Calu3 (cell line): ENCODE results near the gene SPSB3. TPM values are rescaled to one million over a fixed set of nuclear protein-coding genes. Genes with fewer than 3 reads are reported as not detected.

ENCODE experiments used
- BruUV-seq: library from RNA; stranded (reverse); fragments of 400-500 nt; replicated peaks from 2 replicates; lab custom pipeline; 2021; lab: Mats Ljungman, UMichigan
- CTCF ChIA-PET: fragments of 300-600 bp; sonication (Branson Sonifier 250); formaldehyde crosslinking; loops from one replicate; lab custom pipeline; 2022; ENCODE audit warnings: antibody characterized with exemption; lab: Charles Lee
- DNase-seq: peaks from one replicate; pipeline ENCODE4 v3.0.0; 2022
- H3K27ac Mint-ChIP-seq: one replicate; pipeline ENCODE4 v1.8.0; 2022; ENCODE audit warnings: mixed read lengths; ENCODE audit not compliant: unreplicated experiment
- H3K27me3 Mint-ChIP-seq: one replicate; pipeline ENCODE4 v1.8.0; 2022; ENCODE audit warnings: mixed read lengths; ENCODE audit not compliant: unreplicated experiment
- H3K36me3 Mint-ChIP-seq: one replicate; pipeline ENCODE4 v1.8.0; 2022; ENCODE audit warnings: mild to moderate bottlenecking, moderate library complexity, mixed read lengths; ENCODE audit not compliant: insufficient read depth, unreplicated experiment
- H3K4me1 Mint-ChIP-seq: one replicate; pipeline ENCODE4 v1.8.0; 2022; ENCODE audit warnings: mild to moderate bottlenecking, low read depth, mixed read lengths; ENCODE audit not compliant: unreplicated experiment
- H3K4me3 Mint-ChIP-seq: one replicate; pipeline ENCODE4 v1.8.0; 2022; ENCODE audit warnings: mild to moderate bottlenecking, low read depth, moderate library complexity, mixed read lengths; ENCODE audit not compliant: unreplicated experiment
- H3K9me3 Mint-ChIP-seq: one replicate; pipeline ENCODE4 v1.8.0; 2022; ENCODE audit warnings: low read depth, mixed read lengths; ENCODE audit not compliant: unreplicated experiment
- intact Hi-C: fragments of 100-400 bp; cut with micrococcal nuclease; formaldehyde crosslinking; loops from one replicate; pipeline ENCODE4 v1.10.0; 2022; ENCODE audit not compliant: unreplicated experiment
- total RNA-seq: library from RNA; stranded (reverse); gene quantifications from 2 replicates; pipeline ENCODE4 v1.2.3, GENCODE V29; 2022
- TF ChIP-seq, protein P1 (sequence below): fragments of 200-600 bp; IDR thresholded peaks from one replicate; pipeline ENCODE4 v1.8.0; 2022; ENCODE audit warnings: antibody characterized with exemption; ENCODE audit not compliant: unreplicated experiment

Gene SPSB3
- total RNA-seq, 1 experiment from 2014 or later = 44.3 TPM

DNA sequence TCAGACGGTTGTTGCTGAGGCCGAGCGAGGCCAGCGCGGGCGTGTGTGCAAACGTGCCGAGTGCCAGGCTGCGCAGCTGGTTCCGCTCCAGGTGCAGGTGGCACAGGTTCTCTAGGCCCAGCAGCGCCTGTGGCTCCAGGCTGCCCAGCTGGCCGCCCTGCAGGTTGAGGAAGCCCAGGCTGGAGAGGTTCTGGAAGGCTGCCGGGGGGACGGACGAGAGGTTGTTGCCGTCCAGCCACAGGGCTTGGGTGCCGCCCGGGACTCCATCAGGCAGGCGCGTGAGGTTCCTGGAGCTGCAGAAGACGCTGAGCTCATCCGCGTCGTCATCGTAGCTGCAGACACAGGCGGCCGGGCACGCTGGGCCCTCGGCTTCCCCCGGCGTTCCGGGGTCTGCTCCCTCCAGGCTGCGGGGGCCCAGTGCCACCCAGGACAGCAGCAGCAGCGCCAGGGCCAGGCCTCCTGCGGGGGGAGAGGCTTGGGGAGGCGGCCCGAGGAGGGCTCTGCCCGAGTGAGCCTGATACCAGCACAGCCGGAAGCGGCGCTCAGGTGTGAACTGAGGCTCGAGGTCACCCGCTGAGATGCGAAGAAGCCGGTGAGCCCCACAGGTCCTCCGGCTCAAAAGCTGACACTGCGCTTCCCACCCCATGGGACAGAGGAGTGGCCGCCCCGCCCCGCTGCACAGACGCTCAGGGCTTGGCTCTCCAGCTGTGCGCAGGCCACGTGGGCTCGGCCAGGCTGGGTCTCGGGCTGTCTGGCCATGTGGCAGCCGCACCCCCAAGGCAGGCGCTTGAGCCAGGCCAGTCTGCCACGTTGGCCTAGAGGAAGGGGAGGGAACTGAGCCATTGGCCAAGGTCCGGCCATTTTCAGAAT lies 9.8 kb upstream of the SPSB3 start:
- CTCF ChIA-PET = interaction anchor here (0.6 kb wide), 1 partner anchor 11 kb away, joined by 3 read pairs; no protein-coding TSS in a partner anchor
- DNase-seq = no peak
- Mint-ChIP-seq H3K4me1 (no peaks in the 10 kb centered on the region), H3K4me3 (no peak overlapping the region), H3K27ac (no peak overlapping the region), H3K36me3 (peaks cover 37% of the 10 kb centered on the region), H3K27me3 (no peaks in the 10 kb centered on the region), H3K9me3 (peaks cover 2% of the 10 kb centered on the region)
- BruUV-seq = no TSS peak
- intact Hi-C loops = no loop called here
- TF ChIP-seq, protein P1, sequence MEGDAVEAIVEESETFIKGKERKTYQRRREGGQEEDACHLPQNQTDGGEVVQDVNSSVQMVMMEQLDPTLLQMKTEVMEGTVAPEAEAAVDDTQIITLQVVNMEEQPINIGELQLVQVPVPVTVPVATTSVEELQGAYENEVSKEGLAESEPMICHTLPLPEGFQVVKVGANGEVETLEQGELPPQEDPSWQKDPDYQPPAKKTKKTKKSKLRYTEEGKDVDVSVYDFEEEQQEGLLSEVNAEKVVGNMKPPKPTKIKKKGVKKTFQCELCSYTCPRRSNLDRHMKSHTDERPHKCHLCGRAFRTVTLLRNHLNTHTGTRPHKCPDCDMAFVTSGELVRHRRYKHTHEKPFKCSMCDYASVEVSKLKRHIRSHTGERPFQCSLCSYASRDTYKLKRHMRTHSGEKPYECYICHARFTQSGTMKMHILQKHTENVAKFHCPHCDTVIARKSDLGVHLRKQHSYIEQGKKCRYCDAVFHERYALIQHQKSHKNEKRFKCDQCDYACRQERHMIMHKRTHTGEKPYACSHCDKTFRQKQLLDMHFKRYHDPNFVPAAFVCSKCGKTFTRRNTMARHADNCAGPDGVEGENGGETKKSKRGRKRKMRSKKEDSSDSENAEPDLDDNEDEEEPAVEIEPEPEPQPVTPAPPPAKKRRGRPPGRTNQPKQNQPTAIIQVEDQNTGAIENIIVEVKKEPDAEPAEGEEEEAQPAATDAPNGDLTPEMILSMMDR = no peak

DNA sequence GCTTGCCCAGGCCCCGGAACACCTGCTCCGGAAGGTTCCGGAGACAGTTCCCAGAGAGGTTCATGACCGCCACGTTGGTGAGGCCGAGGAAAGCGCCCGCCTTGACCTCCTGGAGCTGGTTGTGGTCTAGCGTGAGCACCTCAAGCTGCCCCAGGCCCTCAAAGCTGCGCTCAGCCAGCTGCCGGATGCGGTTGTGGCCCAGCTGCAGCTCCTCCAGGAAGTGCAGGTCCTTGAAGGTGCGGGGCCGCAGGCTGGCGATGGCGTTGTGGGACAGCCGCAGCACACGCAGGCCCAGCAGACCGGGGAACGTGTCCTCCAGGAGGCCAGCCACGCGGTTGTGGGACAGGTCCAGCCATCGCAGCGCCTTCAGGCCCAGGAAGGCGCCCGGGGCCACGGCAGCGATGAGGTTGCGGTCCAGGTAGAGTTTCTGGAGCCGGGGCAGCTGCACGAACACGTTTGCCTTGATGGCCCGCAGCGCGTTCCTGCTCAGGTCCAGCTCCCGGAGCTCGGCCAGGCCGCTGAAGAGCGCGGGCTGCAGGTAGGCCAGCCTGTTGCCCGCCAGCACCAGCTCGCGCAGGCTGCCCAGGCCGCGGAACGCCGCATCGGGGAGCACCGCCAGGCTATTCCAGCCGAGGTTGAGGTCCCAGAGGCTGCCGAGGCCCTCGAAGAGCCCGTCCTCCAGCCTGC lies 9.0 kb upstream of the SPSB3 start:
- Mint-ChIP-seq H3K27ac (no peak overlapping the region), H3K9me3 (no peaks in the 10 kb centered on the region), H3K4me1 (no peaks in the 10 kb centered on the region), H3K36me3 (peaks cover 40% of the 10 kb centered on the region), H3K27me3 (no peaks in the 10 kb centered on the region), H3K4me3 (no peak overlapping the region)
- TF ChIP-seq, protein P1 = no peak
- BruUV-seq = no TSS peak
- intact Hi-C loops = no loop called here
- CTCF ChIA-PET = no interaction called here
- DNase-seq = no peak

DNA sequence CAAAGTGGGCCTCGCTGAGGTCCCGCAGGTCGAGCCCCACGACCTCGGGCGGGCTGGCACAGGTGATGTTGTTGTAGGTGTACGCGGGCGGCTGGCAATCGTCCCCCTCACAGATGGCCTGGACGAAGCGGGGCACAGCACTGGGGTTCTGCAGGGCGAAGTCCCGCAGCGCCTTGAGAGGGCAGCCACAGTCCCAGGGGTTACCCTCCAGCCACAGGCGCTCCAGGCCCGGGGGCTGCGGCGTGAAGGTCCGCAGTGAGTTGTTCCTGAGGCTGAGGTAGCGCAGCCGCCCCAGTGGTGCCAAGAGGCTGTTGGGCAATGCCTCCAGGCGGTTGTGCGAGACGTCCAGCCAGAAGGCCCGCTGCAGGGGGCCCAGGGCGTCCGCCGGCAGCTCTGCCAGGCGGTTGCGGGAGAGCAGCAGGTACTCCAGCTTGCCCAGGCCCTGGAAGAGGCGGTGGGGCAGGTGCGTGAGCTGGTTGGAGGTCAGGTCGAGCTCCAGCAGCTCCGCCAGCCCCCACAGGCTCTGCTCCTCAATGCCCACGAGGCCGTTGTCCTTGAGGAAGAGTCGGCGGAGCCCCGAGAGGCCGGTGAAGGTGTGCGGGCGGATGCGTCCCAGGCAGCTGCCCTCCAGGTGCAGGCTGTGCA lies 8.4 kb upstream of the SPSB3 start:
- intact Hi-C loops = no loop called here
- Mint-ChIP-seq H3K4me1 (no peaks in the 10 kb centered on the region), H3K36me3 (peaks cover 44% of the 10 kb centered on the region), H3K27ac (no peak overlapping the region), H3K4me3 (no peak overlapping the region), H3K9me3 (no peaks in the 10 kb centered on the region), H3K27me3 (no peaks in the 10 kb centered on the region)
- no peak for DNase-seq
- no TSS peak for BruUV-seq
- TF ChIP-seq, protein P1 = no peak
- CTCF ChIA-PET = no interaction called here

DNA sequence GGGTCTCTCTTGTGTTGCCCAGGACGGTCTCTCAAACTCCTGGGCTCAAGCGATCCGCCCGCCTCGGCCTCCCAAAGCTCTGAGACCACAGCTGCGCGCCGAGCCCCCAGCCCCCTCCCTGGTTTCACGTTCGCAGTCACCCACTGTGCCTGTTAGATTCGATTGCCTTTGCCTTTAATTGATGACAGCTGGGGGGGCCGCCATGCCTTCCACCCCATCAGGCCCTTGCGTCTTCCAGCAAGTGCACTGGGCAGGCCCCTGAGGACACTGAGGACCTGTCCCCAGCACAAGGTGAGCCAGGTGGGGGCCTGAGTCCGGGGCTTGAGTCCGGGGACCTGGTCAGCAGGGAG lies 7.9 kb upstream of the SPSB3 start:
- intact Hi-C loops = no loop called here
- no peak overlapping the region for H3K27ac Mint-ChIP-seq
- no TSS peak for BruUV-seq
- CTCF ChIA-PET = no interaction called here
- H3K27me3 Mint-ChIP-seq = no peaks in the 10 kb centered on the region
- no peaks in the 10 kb centered on the region for H3K4me1 Mint-ChIP-seq
- DNase-seq = no peak
- no peaks in the 10 kb centered on the region for H3K9me3 Mint-ChIP-seq
- H3K4me3 Mint-ChIP-seq = no peak overlapping the region
- TF ChIP-seq, protein P1 = no peak
- H3K36me3 Mint-ChIP-seq = peaks cover 48% of the 10 kb centered on the region
